HG03520 (cell line): ENCODE results near the gene RNF220.

Source experiments
- ATAC-seq: cut with Tn5 transposase; IDR thresholded peaks from one replicate; pipeline ENCODE4 v1.9.1; 2021; ENCODE audit warnings: mild to moderate bottlenecking, moderate library complexity; ENCODE audit not compliant: unreplicated experiment

Gene RNF220

GRCh38 chr1:44425341-44426082 lies 20.5 kb downstream of the RNF220 start:
- ATAC-seq, result no peak

DNA sequence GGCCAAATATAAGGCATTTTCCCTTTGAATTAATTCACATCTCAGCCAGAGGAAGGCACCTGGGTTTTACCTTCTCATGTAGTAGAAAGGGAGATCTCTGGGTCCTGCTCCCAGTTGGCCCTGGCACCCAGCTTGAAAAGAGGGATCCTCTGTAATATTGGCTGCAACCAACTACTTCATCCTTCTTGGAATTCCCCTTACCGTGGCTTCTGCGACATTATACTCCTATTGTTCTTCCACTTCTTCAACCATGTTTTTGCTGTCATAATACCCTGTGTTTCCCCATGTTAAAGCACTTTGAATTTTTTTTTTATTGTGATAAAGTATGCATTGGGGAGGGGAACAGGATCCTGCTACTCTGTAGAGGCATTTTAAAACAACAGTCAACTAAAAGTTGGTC lies 26.8 kb downstream of the RNF220 start:
- ATAC-seq, result no peak

- no peak for ATAC-seq
Observed at GRCh38 chr1:44433209-44433608, 28.2 kb downstream of the RNF220 start.

DNA sequence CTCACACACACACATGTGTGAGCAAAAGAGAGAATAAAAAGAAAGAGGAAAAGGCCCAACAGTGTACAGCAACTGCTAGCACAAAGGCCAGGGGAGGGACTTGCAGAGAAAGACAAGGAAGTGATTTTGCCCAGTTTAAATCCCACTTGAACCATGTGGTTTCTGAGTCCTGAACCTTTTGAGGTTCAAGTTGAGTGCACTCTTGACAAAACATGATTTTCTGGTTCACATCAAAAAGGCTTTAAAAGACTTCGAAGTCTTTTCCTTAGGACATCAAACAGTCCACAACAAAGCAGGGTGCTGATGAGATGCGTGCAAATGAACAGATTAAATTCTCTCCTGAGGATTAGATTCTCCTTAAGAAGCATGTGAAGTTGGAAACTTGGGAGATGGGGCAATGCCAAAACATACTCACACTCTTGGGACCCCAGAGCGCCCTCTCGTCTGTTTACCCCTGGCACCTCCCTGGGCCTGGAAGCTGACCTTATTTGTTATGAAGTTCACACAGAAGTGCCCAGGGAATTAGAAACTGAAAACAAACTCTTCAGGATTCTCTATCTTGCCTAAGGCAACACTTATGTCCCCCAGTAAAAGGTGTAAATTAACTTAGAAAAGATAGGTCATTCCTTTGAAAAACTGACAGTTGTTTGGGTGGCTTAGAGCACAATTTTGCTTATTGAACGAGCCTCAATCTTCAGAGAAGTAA lies 31.5 kb downstream of the RNF220 start:
- no peak for ATAC-seq

DNA sequence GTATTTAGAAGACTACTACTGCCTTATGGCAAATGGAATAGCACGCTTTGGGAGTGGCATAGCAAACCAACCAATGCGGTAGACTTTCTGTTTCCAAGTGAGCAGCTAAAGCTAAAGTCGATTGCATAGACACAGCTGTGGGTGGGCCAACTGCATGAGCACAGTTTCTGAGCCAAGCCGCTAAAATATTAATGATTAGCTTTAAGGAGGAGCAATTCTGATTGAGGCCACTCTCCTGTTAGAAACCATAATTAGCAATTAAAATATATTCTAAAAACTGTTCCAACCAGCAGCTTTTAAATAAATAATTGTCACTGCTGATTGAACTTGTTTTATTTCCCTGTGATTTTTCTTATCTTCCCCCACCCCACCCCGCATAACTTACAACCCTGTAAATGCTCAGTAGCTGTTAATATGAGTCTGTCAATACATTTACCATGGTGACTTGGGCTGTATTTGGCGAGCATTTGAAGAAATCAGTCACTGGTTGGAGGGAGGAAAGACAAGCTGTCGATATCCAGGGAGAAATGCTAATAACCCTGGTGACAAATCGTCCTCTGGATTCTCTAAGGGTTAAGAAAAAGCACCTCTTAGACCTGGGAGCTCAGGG lies 32.2 kb downstream of the RNF220 start:
- no peak for ATAC-seq

DNA sequence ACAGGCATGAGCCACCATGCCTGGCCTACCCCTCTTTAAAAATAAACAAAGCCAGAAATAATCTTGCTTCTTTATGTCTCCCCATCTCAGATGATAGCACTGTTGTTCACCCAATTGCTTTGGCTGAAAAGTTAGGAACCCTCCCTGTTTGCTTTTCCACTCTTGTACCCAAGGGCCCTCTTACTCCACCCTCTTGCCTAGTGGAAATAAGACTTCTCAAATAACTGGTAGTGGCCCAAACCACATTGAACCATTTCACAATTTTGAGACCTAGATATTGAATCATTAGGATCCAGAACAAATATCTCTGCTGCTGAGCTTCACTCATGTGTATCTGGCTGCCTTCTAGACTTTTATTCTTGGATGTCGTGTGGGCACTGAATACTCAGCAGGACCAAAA lies 37.7 kb downstream of the RNF220 start:
- no peak for ATAC-seq

GRCh38 chr1:44447051-44447810 lies 42.2 kb downstream of the RNF220 start:
- ATAC-seq, result no peak

DNA sequence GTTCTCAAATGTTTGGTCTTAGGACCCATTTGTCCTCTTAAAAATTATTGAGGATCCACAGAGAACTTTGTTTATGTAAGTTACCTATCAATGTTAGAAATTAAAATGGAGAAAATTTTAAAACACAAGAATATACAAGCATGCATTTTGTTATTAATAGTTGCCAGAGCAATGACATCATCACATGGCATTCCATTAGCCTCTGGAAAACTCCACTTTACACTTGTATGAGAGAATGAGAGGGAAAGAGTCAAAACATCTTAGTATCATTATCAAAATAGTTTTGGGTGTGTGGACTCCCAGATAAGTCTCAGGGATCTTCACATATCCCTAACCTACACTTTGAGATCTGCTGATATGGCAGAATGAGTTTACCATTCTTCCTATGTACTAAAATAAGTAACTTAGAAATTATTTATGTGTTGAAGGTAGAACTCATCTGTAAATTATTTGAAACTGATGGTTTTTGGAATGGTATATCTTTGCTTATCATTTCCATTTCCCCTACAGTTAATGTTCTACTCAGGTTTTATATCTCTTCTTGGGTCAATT lies 48.8 kb downstream of the RNF220 start:
- ATAC-seq, result no peak

GRCh38 chr1:44454704-44455103 lies 49.6 kb downstream of the RNF220 start:
- no peak for ATAC-seq

DNA sequence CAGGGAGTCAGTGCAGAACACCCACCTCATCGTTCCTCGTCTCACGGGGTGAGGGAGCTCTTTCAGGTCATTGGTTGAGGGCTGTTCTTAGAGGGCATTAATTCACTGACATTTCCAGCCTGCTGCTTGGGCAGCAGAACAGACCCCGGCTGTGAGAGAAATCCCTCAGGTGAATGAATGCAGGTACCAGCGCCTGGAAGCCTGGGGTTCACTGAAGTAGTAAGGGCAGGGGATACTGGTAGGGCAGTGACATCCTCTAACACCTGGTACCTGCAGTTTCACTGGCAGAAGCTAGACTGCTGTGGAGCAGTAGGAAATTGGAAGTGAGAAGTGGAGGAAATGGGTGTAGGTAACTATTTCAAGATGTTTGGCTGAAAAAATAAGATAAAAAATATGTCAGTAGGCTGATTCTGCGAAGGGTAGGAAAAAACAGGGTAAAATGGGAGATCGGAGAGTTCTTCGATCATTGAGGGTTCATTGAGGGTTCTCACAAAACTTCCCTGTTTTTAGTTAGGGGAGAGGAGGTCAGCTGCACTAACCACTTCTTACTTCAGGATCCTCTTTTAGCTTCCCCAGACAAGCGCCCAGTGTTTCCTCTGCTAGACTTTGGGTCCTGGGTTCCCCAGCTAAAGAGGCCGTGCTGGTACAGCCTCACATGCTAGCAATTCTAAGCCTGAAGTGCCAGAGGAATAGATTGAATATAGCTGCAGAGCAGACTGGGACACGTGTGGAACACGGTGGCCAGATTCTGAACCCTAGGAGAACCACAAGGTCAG lies 55.2 kb downstream of the RNF220 start:
- ATAC-seq, result no peak

- no peak for ATAC-seq
Observed at GRCh38 chr1:44464361-44464760, 59.3 kb downstream of the RNF220 start.

GRCh38 chr1:44467566-44467965 lies 62.5 kb downstream of the RNF220 start:
- no peak for ATAC-seq

DNA sequence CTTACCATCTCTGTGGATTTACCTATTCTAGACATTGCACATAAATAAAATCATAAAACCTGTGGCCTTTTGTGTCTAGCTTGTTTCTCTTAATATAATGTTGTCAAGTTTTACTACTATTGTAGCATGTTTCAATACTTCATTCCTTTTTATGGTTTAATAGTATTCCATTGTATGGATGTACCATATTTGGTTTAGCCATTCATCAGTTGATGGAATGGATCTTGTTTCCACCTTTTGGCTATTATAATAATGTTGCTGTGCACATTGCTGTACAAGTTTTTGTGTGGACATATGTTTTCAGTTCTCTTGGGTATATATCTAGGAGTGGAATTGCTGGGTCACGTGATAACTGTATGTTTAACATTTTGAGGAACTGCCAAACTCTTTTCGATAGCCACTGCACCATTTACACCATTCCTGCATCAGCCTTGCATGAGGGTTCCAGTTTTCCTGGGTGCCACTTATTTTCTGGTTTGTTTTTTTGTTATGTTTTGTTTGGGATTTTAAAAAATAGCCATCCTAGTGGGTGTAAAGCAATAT lies 66.9 kb downstream of the RNF220 start:
- no peak for ATAC-seq

GRCh38 chr1:44472620-44473525 lies 67.8 kb downstream of the RNF220 start:
- no peak for ATAC-seq

- ATAC-seq, result no peak
Observed at GRCh38 chr1:44476891-44477290, 71.8 kb downstream of the RNF220 start.

GRCh38 chr1:44481701-44482100 lies 76.6 kb downstream of the RNF220 start:
- no peak for ATAC-seq

DNA sequence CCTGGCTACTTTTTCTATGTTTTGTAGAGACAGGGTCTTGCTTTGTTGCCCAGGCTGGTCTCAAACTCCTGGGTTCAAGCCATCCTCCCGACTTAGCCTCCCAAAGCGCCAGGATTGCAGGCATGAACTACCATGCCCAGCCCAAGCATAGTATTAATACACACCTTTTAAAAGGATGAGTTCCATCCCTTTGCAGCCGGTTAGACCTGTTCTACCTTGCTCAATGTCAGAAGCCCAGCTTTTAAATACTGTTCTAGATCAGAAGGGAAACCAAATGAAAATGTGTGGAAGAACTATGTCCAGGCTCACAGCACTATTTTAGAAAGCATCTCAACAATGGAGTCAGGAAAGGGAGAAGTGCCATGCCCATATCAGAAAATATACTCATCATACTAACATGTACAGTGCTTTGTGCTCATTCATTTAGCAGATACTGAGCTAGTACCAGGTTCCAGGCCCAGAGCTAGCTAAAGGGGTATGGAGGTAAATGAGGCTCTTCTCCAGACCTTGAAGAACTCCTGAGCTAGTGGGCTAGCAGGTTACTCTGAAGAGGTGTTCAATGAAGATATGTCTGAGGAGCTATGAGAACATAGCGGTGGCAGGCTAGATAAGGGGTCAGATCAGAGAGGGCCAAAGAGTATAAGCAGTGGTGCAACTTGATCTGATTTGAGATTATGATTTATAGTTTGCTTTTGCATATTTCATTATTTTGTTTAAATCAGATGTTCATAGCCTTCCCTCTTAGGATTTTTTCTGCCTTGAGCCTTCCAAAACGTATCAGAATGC lies 78.2 kb downstream of the RNF220 start:
- ATAC-seq, result no peak

DNA sequence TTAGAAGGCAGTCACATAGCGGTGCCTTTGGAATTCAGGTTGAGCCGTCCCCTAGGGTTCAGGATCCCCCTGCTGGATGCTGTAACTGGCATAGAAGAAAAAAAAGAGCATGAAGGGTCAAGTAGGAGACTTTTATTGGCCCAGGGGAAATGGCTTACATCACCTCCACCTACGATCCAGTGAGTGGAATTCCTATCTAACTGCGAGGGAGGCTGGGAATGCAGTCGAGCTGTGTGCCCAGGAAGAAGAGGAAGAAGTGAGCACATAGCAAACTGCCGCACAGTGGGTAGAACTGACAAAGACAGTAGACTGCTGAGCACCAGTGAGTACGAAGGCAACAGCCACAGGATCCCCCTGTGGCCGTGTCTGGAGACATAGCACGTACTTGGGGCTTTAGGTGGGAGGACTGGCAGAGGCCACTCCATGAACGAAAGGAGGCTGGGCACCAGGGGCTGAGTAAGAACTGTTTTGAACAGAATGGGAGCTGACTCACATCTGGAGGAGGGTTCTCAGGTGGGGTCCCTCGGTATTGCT lies 79.2 kb downstream of the RNF220 start:
- no peak for ATAC-seq
